Brain microvascular endothelial cell (primary cell): Measurements from ENCODE around the gene MEX3B.

Experiments
- DNase-seq: peaks from one replicate; pipeline ENCODE4 v3.0.0-alpha.2; 2020
- H3K27ac ChIP-seq: fragments of 250-450 bp; sonication (Bioruptor Pico); 2 replicates; pipeline ENCODE4 v1.5.1; 2020; ENCODE audit warnings: mild to moderate bottlenecking, moderate library complexity
- H3K27me3 ChIP-seq: fragments of 250-450 bp; sonication (Bioruptor Pico); replicated peaks from 2 replicates; pipeline ENCODE4 v1.5.1; 2020; ENCODE audit warnings: mild to moderate bottlenecking
- H3K36me3 ChIP-seq: fragments of 250-450 bp; sonication (Bioruptor Pico); replicated peaks from 2 replicates; pipeline ENCODE4 v1.5.1; 2020; ENCODE audit warnings: mild to moderate bottlenecking
- H3K4me3 ChIP-seq: 2 replicates; pipeline ENCODE4 v1.5.1; 2011; ENCODE audit warnings: low read depth, mild to moderate bottlenecking, control low read depth, low read length, moderate library complexity
- in situ Hi-C: cut with HindIII; loops from 2 replicates; pipeline ENCODE4 v1.10.0; 2017; ENCODE audit warnings: low sequenced_read_pairs, low pct_ligation_motif_present
- TF ChIP-seq, protein P1 (sequence below): IDR thresholded peaks from 2 replicates; pipeline ENCODE4 v1.5.1; 2011; ENCODE audit warnings: low read depth, mild to moderate bottlenecking, moderate library complexity, low read length, control low read depth, inconsistent platforms; ENCODE audit errors: missing control alignments

MEX3B gene

GRCh38 chr15:82066455-82066854 lies 20.6 kb upstream of the MEX3B start:
- Histone ChIP-seq H3K4me3 (no peak overlapping the region), H3K27ac (no peak overlapping the region), H3K27me3 (no peaks in the 10 kb centered on the region), H3K36me3 (no peaks in the 10 kb centered on the region)
- in situ Hi-C loops = no loop called here
- TF ChIP-seq, protein P1, sequence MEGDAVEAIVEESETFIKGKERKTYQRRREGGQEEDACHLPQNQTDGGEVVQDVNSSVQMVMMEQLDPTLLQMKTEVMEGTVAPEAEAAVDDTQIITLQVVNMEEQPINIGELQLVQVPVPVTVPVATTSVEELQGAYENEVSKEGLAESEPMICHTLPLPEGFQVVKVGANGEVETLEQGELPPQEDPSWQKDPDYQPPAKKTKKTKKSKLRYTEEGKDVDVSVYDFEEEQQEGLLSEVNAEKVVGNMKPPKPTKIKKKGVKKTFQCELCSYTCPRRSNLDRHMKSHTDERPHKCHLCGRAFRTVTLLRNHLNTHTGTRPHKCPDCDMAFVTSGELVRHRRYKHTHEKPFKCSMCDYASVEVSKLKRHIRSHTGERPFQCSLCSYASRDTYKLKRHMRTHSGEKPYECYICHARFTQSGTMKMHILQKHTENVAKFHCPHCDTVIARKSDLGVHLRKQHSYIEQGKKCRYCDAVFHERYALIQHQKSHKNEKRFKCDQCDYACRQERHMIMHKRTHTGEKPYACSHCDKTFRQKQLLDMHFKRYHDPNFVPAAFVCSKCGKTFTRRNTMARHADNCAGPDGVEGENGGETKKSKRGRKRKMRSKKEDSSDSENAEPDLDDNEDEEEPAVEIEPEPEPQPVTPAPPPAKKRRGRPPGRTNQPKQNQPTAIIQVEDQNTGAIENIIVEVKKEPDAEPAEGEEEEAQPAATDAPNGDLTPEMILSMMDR = no peak
- no peak for DNase-seq

- TF ChIP-seq, protein P1 = no peak
- peak; percentile 20 for DNase-seq
- Histone ChIP-seq H3K36me3 (no peaks in the 10 kb centered on the region), H3K27ac (no peak overlapping the region), H3K27me3 (no peaks in the 10 kb centered on the region), H3K4me3 (no peak overlapping the region)
- in situ Hi-C loops = no loop called here
These were observed 19.0 kb upstream of the MEX3B start for GRCh38 chr15:82064824-82065223.

- no peak overlapping the region for H3K27ac ChIP-seq
- H3K36me3 ChIP-seq = no peaks in the 10 kb centered on the region
- no peak for DNase-seq
- H3K4me3 ChIP-seq = no peak overlapping the region
- H3K27me3 ChIP-seq = peaks cover 14% of the 10 kb centered on the region
- in situ Hi-C loops = no loop called here
- TF ChIP-seq, protein P1 = no peak
These were observed 16.9 kb upstream of the MEX3B start for GRCh38 chr15:82062479-82063454.

DNA sequence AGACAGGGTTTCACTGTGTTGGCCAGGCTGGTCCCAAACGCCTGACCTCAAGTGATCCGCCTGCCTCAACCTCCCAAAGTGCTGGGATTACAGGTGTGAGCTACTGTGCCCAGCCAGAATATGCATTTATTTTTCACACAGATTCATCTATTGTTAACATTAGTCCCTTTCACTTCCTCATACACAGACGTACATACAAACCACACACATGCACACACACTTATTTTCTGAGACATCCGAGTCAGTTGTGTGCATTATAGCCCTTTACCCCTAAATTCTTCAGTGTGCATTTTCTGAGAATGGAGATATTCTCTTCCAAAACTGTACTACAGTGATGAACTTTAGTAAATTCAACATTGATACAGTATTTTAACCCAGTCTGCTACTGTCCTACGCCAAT lies 15.0 kb upstream of the MEX3B start:
- no peak overlapping the region for H3K27ac ChIP-seq
- H3K36me3 ChIP-seq = no peaks in the 10 kb centered on the region
- no peak for DNase-seq
- H3K27me3 ChIP-seq = peaks cover 21% of the 10 kb centered on the region
- TF ChIP-seq, protein P1 = no peak
- in situ Hi-C loops = no loop called here
- no peak overlapping the region for H3K4me3 ChIP-seq

- Histone ChIP-seq H3K27ac (no peak overlapping the region), H3K4me3 (no peak overlapping the region), H3K27me3 (peaks cover 21% of the 10 kb centered on the region), H3K36me3 (no peaks in the 10 kb centered on the region)
- TF ChIP-seq, protein P1 = no peak
- in situ Hi-C loops = no loop called here
- DNase-seq = no peak
These were observed 12.8 kb upstream of the MEX3B start for GRCh38 chr15:82058517-82059204.
